Measurements from ENCODE around the gene TMA7B.

Gene TMA7B

GRCh38 chr22:39941601-39942000, 18.6 kb upstream of the TMA7B start:
- DNase-seq (ENCODE audit: low spot score) = no peak
- TF ChIP-seq CTCF (IDR thresholded peaks at IDR 0.05; ENCODE audit: extremely low read depth, missing control alignments) = no peak

- DNase-seq (ENCODE audit: low spot score) = no peak
- TF ChIP-seq CTCF (IDR thresholded peaks at IDR 0.05; ENCODE audit: extremely low read depth, missing control alignments) = no peak
Measured at GRCh38 chr22:39942439-39943230, 17.6 kb upstream of the TMA7B start.

GRCh38 chr22:39943337-39943736, 16.9 kb upstream of the TMA7B start:
- DNase-seq (ENCODE audit: low spot score) = no peak

DNA sequence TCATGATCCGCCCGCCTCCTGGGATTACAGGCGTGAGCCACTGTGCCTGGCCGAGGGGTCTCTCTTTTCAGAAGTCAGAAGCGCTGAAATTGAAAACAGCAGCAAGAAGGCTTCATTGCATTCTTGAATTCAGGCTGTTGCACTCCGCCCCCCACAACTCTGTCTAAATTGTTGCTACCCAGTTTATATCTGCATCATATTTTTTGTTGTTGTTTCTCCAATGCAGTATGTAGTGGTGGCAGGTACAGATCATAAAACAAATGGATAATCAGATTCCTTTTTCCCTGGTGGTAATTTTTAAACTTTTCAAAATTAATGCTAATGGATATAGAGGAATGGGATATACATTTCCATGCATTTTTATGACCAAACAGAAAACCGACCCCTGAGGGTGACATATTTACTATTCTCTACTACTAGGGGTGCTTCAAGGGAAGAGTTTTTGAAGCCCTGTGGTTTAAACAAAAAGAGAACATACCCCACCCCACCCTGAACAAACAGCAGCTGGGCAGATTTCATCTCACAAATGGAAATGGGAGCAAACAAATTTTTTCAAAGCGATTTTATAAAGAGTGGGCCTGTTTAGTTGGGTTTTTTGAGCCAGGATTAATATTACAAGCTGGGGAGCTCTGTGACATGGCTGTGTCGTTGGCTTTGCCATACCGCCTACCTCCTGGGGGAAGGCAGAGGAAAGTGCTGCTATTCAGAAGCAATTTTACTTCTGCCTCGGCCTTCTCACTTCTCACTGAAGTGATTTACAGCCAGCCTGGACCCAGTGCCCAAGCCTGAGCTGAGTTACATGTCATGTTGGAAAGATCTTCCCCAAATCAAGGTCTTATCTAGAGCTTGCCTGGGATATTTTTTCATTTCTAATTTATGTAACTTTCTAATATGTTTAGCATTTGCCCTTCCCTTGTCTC, 16.0 kb upstream of the TMA7B start:
- no peak for TF ChIP-seq CTCF (IDR thresholded peaks at IDR 0.05; ENCODE audit: extremely low read depth, missing control alignments)
- DNase-seq (ENCODE audit: low spot score) = no peak

More at GRCh38 chr22:39943337-39943736, 16.9 kb upstream of the TMA7B start:
- no peak for TF ChIP-seq CTCF (IDR thresholded peaks at IDR 0.05; ENCODE audit: extremely low read depth, missing control alignments)

GRCh38 chr22:39946126-39946502, 14.1 kb upstream of the TMA7B start:
- no peak for TF ChIP-seq CTCF (IDR thresholded peaks at IDR 0.05; ENCODE audit: extremely low read depth, missing control alignments)
- no peak for DNase-seq (ENCODE audit: low spot score)

- DNase-seq (ENCODE audit: low spot score) = no peak
Measured at GRCh38 chr22:39946503-39947219, 13.5 kb upstream of the TMA7B start.

More at GRCh38 chr22:39946503-39947219, 13.5 kb upstream of the TMA7B start:
- TF ChIP-seq CTCF (IDR thresholded peaks at IDR 0.05; ENCODE audit: extremely low read depth, missing control alignments) = no peak

Measured in GM20000 (cell line).